ENCODE data around the gene PUS7. TPM values are rescaled to one million over a fixed set of nuclear protein-coding genes. Genes with fewer than 3 reads are reported as not detected.

PUS7 gene
- total and polyA plus RNA-seq, 2 of the 8 experiments (the other 6 are each of a cell fraction or from before 2014, with no cell fraction given) = 18.9 to 65.2 TPM

DNA sequence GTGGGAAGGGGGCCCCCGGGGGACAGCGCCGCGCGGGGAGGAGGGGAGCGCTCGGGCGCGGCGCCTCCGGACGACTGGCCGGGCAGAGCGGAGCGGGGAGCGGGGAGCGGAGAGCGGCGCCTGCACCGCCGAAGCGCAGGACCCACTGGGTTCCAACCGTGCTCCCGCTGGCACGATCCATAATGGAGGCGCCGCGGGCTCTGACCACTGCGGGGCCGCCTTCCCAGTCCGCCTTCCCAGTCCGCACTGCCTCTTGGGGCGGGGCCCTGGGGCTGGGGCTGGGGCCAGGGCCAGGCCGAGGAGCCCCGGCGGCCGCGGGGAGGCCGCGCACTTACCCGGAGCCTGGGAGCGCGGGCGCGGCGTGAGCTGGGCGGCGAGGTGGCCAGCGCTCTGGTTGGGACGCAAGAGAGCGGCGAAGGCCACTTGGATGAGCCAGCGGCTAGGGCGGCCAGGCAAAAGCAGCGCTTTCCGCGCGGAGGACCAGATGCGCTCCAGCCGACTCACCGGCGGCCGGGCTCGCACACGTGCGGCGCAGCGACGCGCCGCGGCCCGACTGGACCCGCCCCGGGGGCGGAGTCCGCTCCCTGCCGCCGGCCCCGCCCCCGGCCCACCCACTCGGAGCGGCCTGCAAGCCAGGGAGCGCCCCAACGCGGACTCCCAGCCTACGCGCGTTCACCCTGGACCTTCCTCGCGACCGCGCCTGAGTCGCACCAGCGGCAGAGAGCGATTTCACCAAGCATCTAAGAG is at the start of gene PUS7 (continued):
- TF ChIP-seq, protein P1, sequence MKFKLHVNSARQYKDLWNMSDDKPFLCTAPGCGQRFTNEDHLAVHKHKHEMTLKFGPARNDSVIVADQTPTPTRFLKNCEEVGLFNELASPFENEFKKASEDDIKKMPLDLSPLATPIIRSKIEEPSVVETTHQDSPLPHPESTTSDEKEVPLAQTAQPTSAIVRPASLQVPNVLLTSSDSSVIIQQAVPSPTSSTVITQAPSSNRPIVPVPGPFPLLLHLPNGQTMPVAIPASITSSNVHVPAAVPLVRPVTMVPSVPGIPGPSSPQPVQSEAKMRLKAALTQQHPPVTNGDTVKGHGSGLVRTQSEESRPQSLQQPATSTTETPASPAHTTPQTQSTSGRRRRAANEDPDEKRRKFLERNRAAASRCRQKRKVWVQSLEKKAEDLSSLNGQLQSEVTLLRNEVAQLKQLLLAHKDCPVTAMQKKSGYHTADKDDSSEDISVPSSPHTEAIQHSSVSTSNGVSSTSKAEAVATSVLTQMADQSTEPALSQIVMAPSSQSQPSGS (IDR thresholded peaks at IDR 0.05; ENCODE audit: low read length) = no peak
- TF ChIP-seq RNF2 (IDR thresholded peaks at IDR 0.05; ENCODE audit: borderline replicate concordance, low read depth, low read length, missing control alignments, poor library complexity, severe bottlenecking) = no peak
- peak; percentile 22 to 78; a peak in 2 of 4 replicates for TF ChIP-seq SIN3A (conservative IDR thresholded peaks at IDR 0.05 in 1 of 2, IDR thresholded peaks at IDR 0.05 in 1 of 2; ENCODE audit: low read depth in 1 of 2, low read length in 2 of 2)
- TF ChIP-seq SUZ12 (IDR thresholded peaks at IDR 0.05; ENCODE audit: low read length) = no peak
- TF ChIP-seq, protein P2, sequence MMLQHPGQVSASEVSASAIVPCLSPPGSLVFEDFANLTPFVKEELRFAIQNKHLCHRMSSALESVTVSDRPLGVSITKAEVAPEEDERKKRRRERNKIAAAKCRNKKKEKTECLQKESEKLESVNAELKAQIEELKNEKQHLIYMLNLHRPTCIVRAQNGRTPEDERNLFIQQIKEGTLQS (IDR thresholded peaks at IDR 0.05; ENCODE audit: insufficient read depth, low read depth, low read length) = no peak
- no peak for TF ChIP-seq BRCA1 (IDR thresholded peaks at IDR 0.05; ENCODE audit: low read depth, low read length)
- TF ChIP-seq KDM5A (IDR thresholded peaks at IDR 0.05; ENCODE audit: low read length) = no peak
- TF ChIP-seq JUND (IDR thresholded peaks at IDR 0.05; ENCODE audit: low read length) = no peak; the same call in 1 of the 2 replicates
- no peak for TF ChIP-seq CEBPB (IDR thresholded peaks at IDR 0.05; ENCODE audit: low read depth, low read length)
- peak; percentile 75 for TF ChIP-seq TBP (IDR thresholded peaks at IDR 0.05; ENCODE audit: low read depth, low read length)
